ENCODE results near the gene CEP57L1. TPM values are rescaled to one million over a fixed set of nuclear protein-coding genes. Genes with fewer than 3 reads are reported as not detected.

Gene CEP57L1
- polyA plus RNA-seq, 3 donors: 3.4 to 5.2 (median 3.9) TPM

DNA sequence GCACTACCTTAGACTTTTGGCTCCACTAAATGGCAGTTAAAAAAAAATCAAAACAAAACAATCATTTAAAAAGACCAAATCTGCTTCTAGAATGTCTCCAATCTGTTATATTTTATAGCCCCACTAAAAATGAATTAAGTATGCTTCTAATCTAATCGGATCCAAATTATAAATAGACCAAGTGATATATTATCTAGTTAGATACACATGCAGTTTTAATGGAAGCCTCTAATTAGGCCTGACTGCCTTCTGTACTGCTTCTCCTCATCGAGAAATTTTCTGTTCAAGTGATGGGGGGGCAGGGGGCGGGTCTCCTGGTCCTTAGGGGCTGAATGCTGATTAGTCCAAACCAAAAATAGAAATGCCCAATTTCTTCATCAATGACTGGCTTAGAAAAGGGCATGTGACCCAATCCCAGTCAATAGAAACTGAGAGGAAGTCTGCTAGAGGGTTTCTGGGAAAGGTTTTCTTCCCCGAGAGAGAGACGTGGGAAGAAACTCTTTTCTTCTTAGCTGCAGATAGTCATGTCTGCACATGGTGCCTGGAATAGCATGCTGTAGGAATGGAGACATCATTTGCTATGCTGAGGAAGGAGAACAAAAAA, 7.5 kb upstream of the CEP57L1 start:
- H3K9me3 ChIP-seq (replicated peaks in 1 of 2; ENCODE audit: control insufficient read depth in 1 of 2, insufficient read depth in 1 of 2, low read length in 2 of 2): no peaks in the 10 kb centered on the region
- Mint-ChIP-seq H3K36me3 (peaks cover 8 to 27% of the 10 kb centered on the region in 2 donors), H3K4me1 (peaks cover 40% of the 10 kb centered on the region), H3K9me3 (no peaks in the 10 kb centered on the region), H3K27ac (peak overlapping the region in 1 of 7 donors; percentile 50), H3K4me3 (peak overlapping the region in 1 of 2 donors; percentile 33), H3K27me3 (ENCODE audit: low read depth in 3 of 3) (no peaks in the 10 kb centered on the region)
- TF ChIP-seq, protein P1, sequence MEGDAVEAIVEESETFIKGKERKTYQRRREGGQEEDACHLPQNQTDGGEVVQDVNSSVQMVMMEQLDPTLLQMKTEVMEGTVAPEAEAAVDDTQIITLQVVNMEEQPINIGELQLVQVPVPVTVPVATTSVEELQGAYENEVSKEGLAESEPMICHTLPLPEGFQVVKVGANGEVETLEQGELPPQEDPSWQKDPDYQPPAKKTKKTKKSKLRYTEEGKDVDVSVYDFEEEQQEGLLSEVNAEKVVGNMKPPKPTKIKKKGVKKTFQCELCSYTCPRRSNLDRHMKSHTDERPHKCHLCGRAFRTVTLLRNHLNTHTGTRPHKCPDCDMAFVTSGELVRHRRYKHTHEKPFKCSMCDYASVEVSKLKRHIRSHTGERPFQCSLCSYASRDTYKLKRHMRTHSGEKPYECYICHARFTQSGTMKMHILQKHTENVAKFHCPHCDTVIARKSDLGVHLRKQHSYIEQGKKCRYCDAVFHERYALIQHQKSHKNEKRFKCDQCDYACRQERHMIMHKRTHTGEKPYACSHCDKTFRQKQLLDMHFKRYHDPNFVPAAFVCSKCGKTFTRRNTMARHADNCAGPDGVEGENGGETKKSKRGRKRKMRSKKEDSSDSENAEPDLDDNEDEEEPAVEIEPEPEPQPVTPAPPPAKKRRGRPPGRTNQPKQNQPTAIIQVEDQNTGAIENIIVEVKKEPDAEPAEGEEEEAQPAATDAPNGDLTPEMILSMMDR (IDR thresholded peaks at IDR 0.05): no peak
- no peak overlapping the region for H3K9ac ChIP-seq (ENCODE audit: insufficient read depth, low read length, poor library complexity, severe bottlenecking)
- peaks cover 44% of the 10 kb centered on the region for H3K79me2 ChIP-seq (ENCODE audit: insufficient read depth, low read length)
- H3K36me3 ChIP-seq (replicated peaks in 1 of 2; ENCODE audit: control insufficient read depth in 1 of 2, insufficient read depth in 2 of 2, low read length in 2 of 2): peaks cover 0 to 27% of the 10 kb centered on the region in 2 donors
- no peak for DNase-seq
- H2AFZ ChIP-seq (ENCODE audit: insufficient read depth, low read depth, low read length, poor library complexity, severe bottlenecking): no peak overlapping the region
- H3K27me3 ChIP-seq (ENCODE audit: control insufficient read depth in 2 of 2, insufficient read depth in 2 of 2, low read length in 2 of 2): no peaks in the 10 kb centered on the region
- H3K4me3 ChIP-seq (replicated peaks in 1 of 3; ENCODE audit: low read depth in 2 of 3, low read length in 3 of 3): no peak overlapping the region
- 20% methylated on average over 1 of the region's 5 CpGs for WGBS (ENCODE audit: insufficient coverage)
- no peak overlapping the region for H3K4me2 ChIP-seq (replicated peaks; ENCODE audit: extremely low read depth, low read length, poor library complexity, severe bottlenecking)
- H4K20me1 ChIP-seq (ENCODE audit: insufficient read depth, low read length): peaks cover 29% of the 10 kb centered on the region
- intact Hi-C loops (cut with micrococcal nuclease): no loop called here
- H3K4me1 ChIP-seq (ENCODE audit: control insufficient read depth in 1 of 2, insufficient read depth in 2 of 2, low read length in 2 of 2): peaks cover 21 to 32% of the 10 kb centered on the region in 2 donors
- H3K27ac ChIP-seq (ENCODE audit: low read depth in 1 of 2, low read length in 2 of 2): no peak overlapping the region

DNA sequence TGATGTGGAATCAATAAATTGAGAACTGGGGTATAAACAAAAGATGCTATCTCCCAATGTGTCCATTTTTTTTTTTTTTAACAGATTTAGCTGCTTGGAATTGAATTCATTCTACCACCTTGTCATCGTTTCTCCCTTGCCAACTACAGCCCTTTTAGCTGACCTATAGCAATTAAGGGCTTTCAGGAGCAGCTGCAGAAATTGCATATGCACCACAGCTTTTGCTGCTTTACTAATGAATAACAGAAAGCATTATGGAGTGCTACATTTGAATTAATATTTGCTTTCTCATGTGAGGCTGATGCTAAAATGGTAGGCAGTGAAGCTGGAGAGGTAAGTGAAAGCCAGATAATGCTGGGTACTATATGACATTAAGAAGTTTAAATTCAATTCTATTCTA, 6.3 kb upstream of the CEP57L1 start:
- H3K4me3 ChIP-seq (replicated peaks in 1 of 3; ENCODE audit: low read depth in 2 of 3, low read length in 3 of 3): no peak overlapping the region

More for the DNA sequence above, 6.3 kb upstream of the CEP57L1 start:
- intact Hi-C loops (cut with micrococcal nuclease): no loop called here
- Mint-ChIP-seq H3K36me3 (peaks cover 7 to 27% of the 10 kb centered on the region in 2 donors), H3K4me1 (peaks cover 51% of the 10 kb centered on the region), H3K27ac (no peak overlapping the region), H3K27me3 (ENCODE audit: low read depth in 3 of 3) (no peaks in the 10 kb centered on the region), H3K9me3 (no peaks in the 10 kb centered on the region), H3K4me3 (no peak overlapping the region)
- Histone ChIP-seq H4K20me1 (ENCODE audit: insufficient read depth, low read length) (peaks cover 39% of the 10 kb centered on the region), H3K9ac (ENCODE audit: insufficient read depth, low read length, poor library complexity, severe bottlenecking) (no peak overlapping the region), H3K4me1 (ENCODE audit: control insufficient read depth in 1 of 2, insufficient read depth in 2 of 2, low read length in 2 of 2) (peaks cover 24 to 44% of the 10 kb centered on the region in 2 donors), H3K4me2 (replicated peaks; ENCODE audit: extremely low read depth, low read length, poor library complexity, severe bottlenecking) (no peak overlapping the region), H2AFZ (ENCODE audit: insufficient read depth, low read depth, low read length, poor library complexity, severe bottlenecking) (no peak overlapping the region), H3K36me3 (replicated peaks in 1 of 2; ENCODE audit: control insufficient read depth in 1 of 2, insufficient read depth in 2 of 2, low read length in 2 of 2) (peaks cover 0 to 27% of the 10 kb centered on the region in 2 donors), H3K9me3 (replicated peaks in 1 of 2; ENCODE audit: control insufficient read depth in 1 of 2, insufficient read depth in 1 of 2, low read length in 2 of 2) (no peaks in the 10 kb centered on the region), H3K79me2 (ENCODE audit: insufficient read depth, low read length) (peaks cover 56% of the 10 kb centered on the region), H3K27me3 (ENCODE audit: control insufficient read depth in 2 of 2, insufficient read depth in 2 of 2, low read length in 2 of 2) (no peaks in the 10 kb centered on the region), H3K27ac (ENCODE audit: low read depth in 1 of 2, low read length in 2 of 2) (no peak overlapping the region)
- no peak for DNase-seq
- no CpG with 5 or more reads among the region's 1 CpG for WGBS (ENCODE audit: insufficient coverage)
- TF ChIP-seq, protein P1 (IDR thresholded peaks at IDR 0.05): no peak

Data from CD14-positive monocyte (primary cell).